ENCODE data around the gene BBIP1.

- TF ChIP-seq CTCF (IDR thresholded peaks at IDR 0.05) (no peak), POLR2A (IDR thresholded peaks at IDR 0.05) (no peak)
Observed at GRCh38 chr10:110873951-110874350, 45.0 kb downstream of the BBIP1 start.

All from heart left ventricle (tissue), 13 donors.